Upper lobe of left lung (tissue), 6 donors: Measurements from ENCODE around the gene TEAD3. TPM values are rescaled to one million over a fixed set of nuclear protein-coding genes. Genes with fewer than 3 reads are reported as not detected.

Source experiments
- ATAC-seq, 2 donors: fragments of 200-7000 bp; cut with Tn5 transposase; one replicate each; pipeline ENCODE4 v1.9.1; 2022; ENCODE audit warnings: mild to moderate bottlenecking in 2 of 2, moderate library complexity in 2 of 2; ENCODE audit not compliant: low FRiP score in 2 of 2
- DNase-seq, 2 donors: peaks; one replicate each; pipeline ENCODE4 v3.0.0-alpha.2; 2019 to 2020
- H3K27ac ChIP-seq, 4 donors: fragments of 200-600 bp; sonication (generic); one replicate each; pipeline ENCODE4 v1.5.1; 2016 to 2019
- H3K27me3 ChIP-seq, 4 donors: fragments of 200-600 bp; sonication (generic); one replicate each; pipeline ENCODE4 v1.5.1; 2017 to 2019
- H3K36me3 ChIP-seq, 4 donors: fragments of 200-600 bp; sonication (generic); one replicate each; pipeline ENCODE4 v1.5.1; 2016 to 2019
- H3K4me1 ChIP-seq, 4 donors: fragments of 200-600 bp; sonication (generic); one replicate each; pipeline ENCODE4 v1.5.1; 2018 to 2019
- H3K4me3 ChIP-seq, 4 donors: fragments of 200-600 bp; sonication (generic); one replicate each; pipeline ENCODE4 v1.5.1; 2017 to 2019; ENCODE audit warnings: mild to moderate bottlenecking in 2 of 4, moderate library complexity in 1 of 4
- H3K9me3 ChIP-seq, 4 donors: fragments of 200-600 bp; sonication (generic); one replicate each; pipeline ENCODE4 v1.5.1; 2018 to 2019
- CTCF ChIP-seq, 6 experiments: fragments of 450-650 bp in 4 of 6; fragments of 200-600 bp in 2 of 6; sonication (generic) in 2 of 6; IDR thresholded peaks; one replicate each; pipeline ENCODE4 v1.5.1; 2016 to 2019; ENCODE audit warnings: antibody characterized with exemption in 6 of 6
- EP300 ChIP-seq, 4 donors: sonication (generic); formaldehyde crosslinking; IDR thresholded peaks; one replicate each; pipeline ENCODE4 v1.5.1; 2017; ENCODE audit warnings: antibody characterized with exemption in 4 of 4, control low read depth in 2 of 4
- POLR2A ChIP-seq, 4 donors: fragments of 450-650 bp; IDR thresholded peaks; one replicate each; pipeline ENCODE4 v1.5.1; 2016 to 2017; ENCODE audit warnings: antibody characterized with exemption in 4 of 4, mild to moderate bottlenecking in 2 of 4
- POLR2AphosphoS5 ChIP-seq, 2 donors: sonication (generic); formaldehyde crosslinking; IDR thresholded peaks; one replicate each; pipeline ENCODE4 v1.5.1; 2017; ENCODE audit warnings: antibody characterized with exemption in 2 of 2
- WGBS, 2 donors: methylation state at CpG; one replicate each; pipeline ENCODE4 v1.1.5; 2017 to 2018; 5-methylcytosine and 5-hydroxymethylcytosine counted together
- total RNA-seq, 6 donors: library from RNA; depleted of rRNA in 4 of 6; stranded (reverse); fragments of >200 nt in 4 of 6; gene quantifications; one replicate each; pipeline versions ENCODE4 v1.1.0 to v1.2.1, GENCODE V29; 2016 to 2021
- donor health status: DM: no; HTN: no; CAD: no; lungs with moderate emphysema.
- donor health status: DM: no; HTN: yes; CAD: no; lungs with severe emphysema.

TEAD3 gene
- total RNA-seq, 6 donors from 2014 or later, result 19.0 to 28.2 (median 21.2) TPM

- Histone ChIP-seq H3K4me1 (peaks cover 17 to 35% (median 20%) of the 10 kb centered on the region in 4 donors), H3K27me3 (no peaks in the 10 kb centered on the region), H3K4me3 (peak overlapping the region; percentile 36 to 72 (median 68)), H3K27ac (peak overlapping the region; percentile 32 to 93 (median 91)), H3K36me3 (peaks cover 3 to 50% (median 33%) of the 10 kb centered on the region in 4 donors), H3K9me3 (no peaks in the 10 kb centered on the region)
- TF ChIP-seq EP300 (IDR thresholded peaks at IDR 0.05), result no peak
- TF ChIP-seq CTCF (IDR thresholded peaks at IDR 0.05), result no peak
- TF ChIP-seq POLR2A (IDR thresholded peaks at IDR 0.05), result no peak
- TF ChIP-seq POLR2AphosphoS5 (IDR thresholded peaks at IDR 0.05), result no peak
- no peak for ATAC-seq
- 48 to 64% methylated on average over 15 to 18 of the region's 18 CpGs for WGBS, 2 donors
- DNase-seq, result no peak
Observed at GRCh38 chr6:35469751-35470662, 26.9 kb downstream of the TEAD3 start.

GRCh38 chr6:35468980-35469750 lies 27.7 kb downstream of the TEAD3 start:
- DNase-seq (peak in 1 of 2 donors; percentile 87), ATAC-seq (peak; percentile 2 to 29)
- Histone ChIP-seq H3K4me1 (peaks cover 17 to 35% (median 20%) of the 10 kb centered on the region in 4 donors), H3K27ac (peak overlapping the region; percentile 86 to 93 (median 91)), H3K9me3 (no peaks in the 10 kb centered on the region), H3K27me3 (no peaks in the 10 kb centered on the region), H3K36me3 (peaks cover 3 to 41% (median 30%) of the 10 kb centered on the region in 4 donors), H3K4me3 (peak overlapping the region; percentile 36 to 72 (median 68))
- no peak for TF ChIP-seq CTCF (IDR thresholded peaks at IDR 0.05)
- TF ChIP-seq EP300 (IDR thresholded peaks at IDR 0.05), result no peak
- TF ChIP-seq POLR2AphosphoS5 (IDR thresholded peaks at IDR 0.05), result no peak
- TF ChIP-seq POLR2A (IDR thresholded peaks at IDR 0.05), result no peak
- 8 to 16% methylated on average over 18 to 27 of the region's 37 CpGs for WGBS, 2 donors

GRCh38 chr6:35468181-35468979 lies 28.5 kb downstream of the TEAD3 start, which contains the start of gene RPL10A:
RPL10A (plus strand) TSS chr6:35468401; CDS start chr6:35468435, 34 bp downstream.
- Histone ChIP-seq H3K9me3 (no peaks in the 10 kb centered on the region), H3K27me3 (no peaks in the 10 kb centered on the region), H3K36me3 (peaks cover 3 to 33% (median 30%) of the 10 kb centered on the region in 4 donors), H3K4me3 (peak within 1 kb of the TSS; percentile 36 to 72 (median 68)), H3K27ac (peak within 1 kb of the TSS; percentile 86 to 93 (median 91)), H3K4me1 (peaks cover 17 to 35% (median 20%) of the 10 kb centered on the region in 4 donors)
- ATAC-seq (peak; percentile 96 to 97), DNase-seq (peak; percentile 97 to 98)
- 0% methylated on average over 40 of the region's 86 CpGs; no CpG with 5 or more reads in 1 of the 2 donors for WGBS, 2 donors
- peak; percentile 93 to 99 (median 99) for TF ChIP-seq CTCF (IDR thresholded peaks at IDR 0.05)
- peak; percentile 91 to 93 for TF ChIP-seq POLR2AphosphoS5 (IDR thresholded peaks at IDR 0.05)
- peak in 1 of 4 donors; percentile 22 for TF ChIP-seq EP300 (IDR thresholded peaks at IDR 0.05)
- peak; percentile 83 to 95 (median 92) for TF ChIP-seq POLR2A (IDR thresholded peaks at IDR 0.05)

GRCh38 chr6:35465646-35466045 lies 31.2 kb downstream of the TEAD3 start:
- 94 to 95% methylated on average over 1 of the region's 1 CpG for WGBS, 2 donors
- DNase-seq (no peak), ATAC-seq (no peak)
- H3K36me3 ChIP-seq, result peaks cover 0 to 14% (median 8%) of the 10 kb centered on the region in 4 donors
- H3K27me3 ChIP-seq, result no peaks in the 10 kb centered on the region
- TF ChIP-seq POLR2A (IDR thresholded peaks at IDR 0.05), result no peak
- no peak for TF ChIP-seq CTCF (IDR thresholded peaks at IDR 0.05)
- no peak for TF ChIP-seq EP300 (IDR thresholded peaks at IDR 0.05)
- TF ChIP-seq POLR2AphosphoS5 (IDR thresholded peaks at IDR 0.05), result no peak
- H3K27ac ChIP-seq, result no peak overlapping the region
- peaks cover 9 to 20% (median 18%) of the 10 kb centered on the region in 4 donors for H3K4me1 ChIP-seq
- no peak overlapping the region for H3K4me3 ChIP-seq
- H3K9me3 ChIP-seq, result no peaks in the 10 kb centered on the region
